LHCN-M2 (cell line): ENCODE data around the gene GANC. TPM values are rescaled to one million over a fixed set of nuclear protein-coding genes. Genes with fewer than 3 reads are reported as not detected.
"Not testable (repeated sequence)": the region's sequence is repeated elsewhere in the genome, so short reads cannot be mapped to it uniquely, and the experiment has no call there.

Experiments used
- DNase-seq: peaks from one replicate; pipeline ENCODE4 v3.0.0-alpha.2; 2012; ENCODE audit warnings: low read depth
- polyA plus RNA-seq: library from polyadenylated mRNA; unstranded; fragments of >200 nt; gene quantifications from one replicate; pipeline ENCODE4 v1.2.1, GENCODE V29; 2012; ENCODE audit warnings: missing spikeins
- total RNA-seq: library from RNA; depleted of rRNA; stranded (reverse); fragments of >200 nt; gene quantifications from 2 replicates; pipeline ENCODE4 v1.2.3, GENCODE V29; 2014; rRNA removed

GANC gene, protein sequence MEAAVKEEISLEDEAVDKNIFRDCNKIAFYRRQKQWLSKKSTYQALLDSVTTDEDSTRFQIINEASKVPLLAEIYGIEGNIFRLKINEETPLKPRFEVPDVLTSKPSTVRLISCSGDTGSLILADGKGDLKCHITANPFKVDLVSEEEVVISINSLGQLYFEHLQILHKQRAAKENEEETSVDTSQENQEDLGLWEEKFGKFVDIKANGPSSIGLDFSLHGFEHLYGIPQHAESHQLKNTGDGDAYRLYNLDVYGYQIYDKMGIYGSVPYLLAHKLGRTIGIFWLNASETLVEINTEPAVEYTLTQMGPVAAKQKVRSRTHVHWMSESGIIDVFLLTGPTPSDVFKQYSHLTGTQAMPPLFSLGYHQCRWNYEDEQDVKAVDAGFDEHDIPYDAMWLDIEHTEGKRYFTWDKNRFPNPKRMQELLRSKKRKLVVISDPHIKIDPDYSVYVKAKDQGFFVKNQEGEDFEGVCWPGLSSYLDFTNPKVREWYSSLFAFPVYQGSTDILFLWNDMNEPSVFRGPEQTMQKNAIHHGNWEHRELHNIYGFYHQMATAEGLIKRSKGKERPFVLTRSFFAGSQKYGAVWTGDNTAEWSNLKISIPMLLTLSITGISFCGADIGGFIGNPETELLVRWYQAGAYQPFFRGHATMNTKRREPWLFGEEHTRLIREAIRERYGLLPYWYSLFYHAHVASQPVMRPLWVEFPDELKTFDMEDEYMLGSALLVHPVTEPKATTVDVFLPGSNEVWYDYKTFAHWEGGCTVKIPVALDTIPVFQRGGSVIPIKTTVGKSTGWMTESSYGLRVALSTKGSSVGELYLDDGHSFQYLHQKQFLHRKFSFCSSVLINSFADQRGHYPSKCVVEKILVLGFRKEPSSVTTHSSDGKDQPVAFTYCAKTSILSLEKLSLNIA (N-terminal part only)
- total RNA-seq = 13.1 and 17.7 TPM in 2 replicates
- 15.0 TPM for polyA plus RNA-seq

DNA sequence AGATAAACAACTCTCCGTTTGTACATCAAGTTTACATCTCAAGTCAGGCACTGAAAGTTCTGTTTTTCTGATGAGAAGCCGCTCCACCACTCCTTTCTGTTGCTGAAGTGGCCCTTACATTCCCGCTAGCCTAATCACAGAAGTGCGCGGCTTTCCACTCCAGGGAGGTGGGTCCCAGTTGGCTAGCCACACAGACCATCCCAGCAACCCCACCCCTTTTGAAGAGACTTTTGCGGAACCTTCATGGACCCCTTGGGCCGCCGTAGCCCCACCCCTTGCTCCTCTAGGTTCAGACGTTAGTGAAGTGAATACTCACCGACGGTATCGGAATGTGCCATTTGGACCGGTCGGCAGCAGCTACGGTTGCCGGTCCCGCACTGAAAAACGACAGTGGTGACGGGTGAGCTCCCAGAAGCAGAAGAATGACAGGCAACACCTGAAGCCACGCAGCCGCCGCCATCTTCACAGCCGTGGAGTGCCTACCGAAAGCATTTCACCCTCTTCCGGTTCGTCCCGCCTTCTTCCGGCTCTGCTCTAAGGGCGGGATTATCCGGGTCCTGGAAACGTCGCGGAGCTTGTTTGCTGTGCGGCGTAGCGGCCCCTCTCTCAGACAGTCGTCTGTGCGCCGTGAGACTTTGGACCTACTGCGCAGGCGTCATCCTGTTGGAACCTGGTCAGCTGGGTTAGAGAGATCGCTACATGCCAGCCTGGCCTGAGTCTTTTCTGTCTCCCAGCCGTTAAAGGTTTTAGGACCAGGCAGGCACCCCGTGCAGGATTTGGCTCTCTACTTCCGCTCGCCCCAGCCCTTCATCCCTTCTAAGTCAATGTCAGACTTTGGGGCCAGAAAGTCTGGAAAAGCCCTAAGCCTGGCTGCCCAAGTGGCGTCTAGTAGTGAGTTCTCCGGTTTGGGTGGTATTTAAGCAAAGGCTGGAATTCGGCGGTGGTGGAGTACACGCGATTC, at the start of gene GANC, which contains the start of gene TMEM87A:
TSS of gene GANC (plus strand) at position 263 of the 961 bp plus-strand sequence. CDS start 1,281 bp downstream, outside the sequence.
TSS of gene TMEM87A (minus strand) at position 495 of the 961 bp plus-strand sequence. CDS start at position 460, 35 bp downstream.
- peak; percentile 99 for DNase-seq

DNA sequence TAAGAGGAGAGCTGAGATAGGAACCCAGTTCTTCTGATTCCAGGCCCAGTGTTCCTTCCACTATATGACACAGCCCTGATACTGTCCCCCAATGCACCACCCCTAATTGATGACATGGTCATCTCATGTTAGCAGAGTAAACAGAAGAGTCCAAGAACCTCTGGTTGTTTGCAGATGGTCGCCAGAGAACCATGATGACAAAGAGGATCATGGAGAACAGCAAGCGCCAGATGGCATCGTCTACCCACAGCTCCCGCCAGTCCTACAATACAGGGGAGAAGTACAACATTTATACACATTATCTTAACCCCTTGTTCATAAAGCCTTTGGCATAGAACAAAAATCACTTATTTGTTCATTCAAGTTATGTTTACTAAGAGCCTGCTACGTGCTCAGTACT, 46.4 kb upstream of the GANC start:
- DNase-seq = no peak

DNA sequence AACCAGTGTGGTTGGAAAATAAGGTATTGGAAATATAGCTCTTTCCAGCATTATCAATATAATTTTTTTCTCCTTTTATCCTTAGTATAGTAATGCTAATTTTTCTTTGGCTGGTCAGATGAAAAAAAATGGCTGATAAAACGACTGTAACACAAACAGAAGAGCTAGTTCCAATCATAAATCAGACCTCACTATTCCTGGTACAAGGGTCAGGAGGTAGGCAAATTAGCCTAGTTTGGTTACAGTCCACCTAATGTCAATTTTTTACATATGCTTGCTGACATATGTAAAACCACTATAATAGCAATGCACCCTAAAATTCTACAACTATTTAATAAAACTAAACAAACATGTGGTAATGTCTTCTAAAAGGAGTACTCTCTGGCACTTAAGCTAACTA, 45.0 kb upstream of the GANC start:
- no peak for DNase-seq

DNA sequence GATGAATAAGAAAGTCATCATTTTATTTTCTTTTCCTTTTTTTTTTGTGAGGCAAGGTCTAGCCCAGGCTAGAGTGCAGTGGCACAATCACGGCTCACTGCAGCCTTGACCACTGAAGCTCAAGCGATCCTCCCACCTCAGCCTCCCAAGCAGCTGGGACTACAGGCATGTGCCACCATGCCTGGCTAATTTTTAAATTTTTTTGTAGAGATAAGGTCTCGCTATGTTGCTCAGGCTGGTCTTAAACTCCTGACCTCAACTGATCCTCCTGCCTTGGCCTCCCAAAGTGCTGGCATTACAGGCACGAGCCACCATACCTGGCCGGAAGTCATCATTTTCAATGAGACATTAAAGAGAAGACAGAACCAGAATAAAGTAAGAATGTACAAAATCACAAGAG, 44.0 kb upstream of the GANC start:
- not testable (repeated sequence) for DNase-seq

DNA sequence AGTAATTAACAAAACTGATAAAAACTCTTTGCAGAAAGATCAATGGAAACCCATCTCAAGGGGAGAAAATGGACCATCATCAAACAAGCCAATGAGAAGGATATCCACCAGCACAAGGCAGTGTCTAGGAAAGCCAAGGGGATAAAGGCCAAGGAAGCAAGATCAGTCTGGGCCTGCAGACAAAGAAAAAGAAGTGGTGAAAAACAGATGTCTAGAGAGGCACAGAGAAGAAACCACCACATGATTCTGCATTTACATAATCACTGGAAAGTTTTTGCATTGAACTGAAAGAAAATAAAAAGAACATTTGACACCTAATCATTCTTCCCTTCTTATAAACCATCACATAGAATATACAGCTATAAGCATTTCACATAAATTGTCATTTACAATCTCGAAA, 41.9 kb upstream of the GANC start:
- no peak for DNase-seq

DNA sequence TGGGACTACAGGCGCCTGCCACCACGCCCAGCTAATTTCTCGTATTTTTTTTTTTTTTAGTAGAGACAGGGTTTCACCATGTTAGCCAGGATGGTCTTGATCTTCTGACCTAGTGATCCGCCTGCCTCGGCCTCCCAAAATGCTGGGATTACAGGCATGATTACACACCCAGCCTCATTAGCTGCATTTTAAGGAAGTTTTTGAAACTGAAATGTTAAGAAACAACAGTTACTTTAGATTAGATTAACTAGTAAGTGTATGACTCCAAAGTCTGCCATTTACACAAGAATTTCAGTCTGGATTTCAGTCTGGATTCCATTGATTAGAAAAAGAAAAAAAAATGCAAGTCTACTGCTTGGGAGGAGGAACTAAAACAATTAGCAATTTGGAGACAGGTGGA, 40.4 kb upstream of the GANC start:
- DNase-seq = no peak

DNA sequence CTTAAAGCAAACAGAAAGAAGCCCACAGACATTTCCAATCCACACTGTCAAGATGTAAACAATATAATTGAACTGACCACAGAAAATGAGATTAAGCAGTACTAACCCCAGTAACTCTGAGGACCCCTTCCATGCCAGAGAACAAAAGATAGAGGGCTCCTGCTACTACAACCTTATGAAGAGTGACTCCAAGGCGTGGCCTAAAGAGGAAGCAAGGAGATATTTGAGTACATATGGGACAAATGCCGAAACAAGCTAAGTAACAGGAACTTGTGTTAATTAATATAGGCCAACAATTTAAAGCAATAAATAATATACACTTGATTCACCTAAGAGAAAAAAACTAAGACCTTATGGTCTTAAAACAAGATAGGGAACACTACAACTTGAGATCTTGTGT, 39.9 kb upstream of the GANC start:
- no peak for DNase-seq

DNA sequence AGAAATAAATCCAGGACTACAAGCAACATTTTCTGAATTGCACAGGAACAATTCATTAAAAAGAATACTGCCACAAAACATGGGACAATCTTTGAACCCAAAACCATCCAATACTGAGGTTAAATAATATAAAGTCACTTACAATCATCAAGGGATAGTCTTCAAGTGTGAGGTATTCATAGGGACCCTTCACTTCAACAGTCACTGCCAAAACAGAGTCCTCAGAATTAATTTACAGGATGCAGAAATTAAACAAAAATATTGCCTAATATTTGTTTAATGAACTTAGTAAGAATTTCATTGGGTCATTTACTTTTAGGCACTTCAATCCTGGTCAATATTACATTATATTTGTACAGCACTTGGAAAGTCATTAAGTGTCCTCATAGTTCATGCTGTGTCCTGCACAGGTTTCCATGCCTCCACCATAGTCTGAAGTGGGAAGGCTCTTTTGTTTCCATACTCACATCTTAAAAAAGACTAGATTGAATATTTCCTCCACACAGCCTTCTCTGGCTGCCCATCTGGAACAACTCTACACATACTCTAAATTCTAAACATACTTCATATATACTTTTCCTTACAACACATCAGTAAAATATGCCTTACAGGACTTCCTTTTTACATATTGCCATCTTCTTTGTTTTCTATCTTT, 33.3 kb upstream of the GANC start:
- DNase-seq = no peak

DNA sequence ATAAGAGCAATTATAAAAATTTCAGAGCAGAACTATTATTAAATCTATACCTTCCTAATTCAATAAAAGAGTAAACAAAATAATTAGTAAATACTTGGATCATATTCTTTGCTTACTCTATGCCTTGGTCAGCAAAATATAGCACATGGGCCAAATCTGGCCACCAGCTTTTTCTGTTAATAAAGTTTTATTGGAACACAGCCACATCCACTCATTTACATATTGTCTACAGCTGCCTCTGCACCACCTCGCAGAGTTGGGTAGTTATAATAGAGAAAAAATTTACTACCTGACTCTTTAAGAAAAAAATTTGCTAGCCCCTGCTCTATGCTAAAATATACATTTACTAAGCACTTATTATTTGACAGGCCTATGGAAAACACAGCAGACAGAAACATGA, 32.2 kb upstream of the GANC start:
- no peak for DNase-seq

DNA sequence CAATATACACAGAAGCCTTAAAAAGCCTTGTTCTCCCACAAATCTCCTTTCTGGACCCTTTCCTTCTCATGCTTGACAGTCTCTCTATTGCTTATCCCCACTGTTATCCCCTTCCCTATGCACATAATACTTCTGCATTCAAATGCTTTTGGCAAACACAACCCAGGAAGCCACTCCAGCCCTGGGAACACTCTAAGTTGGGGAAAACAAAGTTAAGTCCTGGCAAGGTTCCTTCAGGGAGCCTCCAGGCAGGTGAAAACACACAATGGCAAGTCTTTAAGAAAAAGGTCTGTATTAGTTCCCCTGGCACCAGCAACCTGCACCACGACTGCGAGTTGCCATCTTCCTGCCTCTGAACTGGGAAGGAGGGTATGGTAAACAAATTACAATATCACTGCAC, 19.7 kb upstream of the GANC start:
- no peak for DNase-seq

DNA sequence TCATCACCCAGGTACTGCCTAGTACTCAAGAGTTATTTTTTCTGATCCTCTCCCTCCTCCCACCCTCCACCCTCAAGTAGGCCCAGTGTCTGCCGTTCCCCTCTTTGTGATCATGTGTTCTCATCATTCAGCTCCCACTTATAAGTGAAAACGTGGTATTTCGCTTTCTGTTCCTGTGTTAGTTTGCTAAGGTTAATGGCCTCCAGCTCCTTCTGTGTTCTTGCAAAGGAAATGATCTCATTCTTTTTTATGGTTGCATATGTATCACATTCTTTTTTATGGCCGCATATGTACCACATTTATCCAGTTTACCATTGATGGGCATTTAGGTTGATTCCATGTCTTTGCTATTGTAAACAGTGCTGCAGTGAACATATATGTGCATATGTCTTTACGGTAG, 8.2 kb upstream of the GANC start:
- DNase-seq = no peak

DNA sequence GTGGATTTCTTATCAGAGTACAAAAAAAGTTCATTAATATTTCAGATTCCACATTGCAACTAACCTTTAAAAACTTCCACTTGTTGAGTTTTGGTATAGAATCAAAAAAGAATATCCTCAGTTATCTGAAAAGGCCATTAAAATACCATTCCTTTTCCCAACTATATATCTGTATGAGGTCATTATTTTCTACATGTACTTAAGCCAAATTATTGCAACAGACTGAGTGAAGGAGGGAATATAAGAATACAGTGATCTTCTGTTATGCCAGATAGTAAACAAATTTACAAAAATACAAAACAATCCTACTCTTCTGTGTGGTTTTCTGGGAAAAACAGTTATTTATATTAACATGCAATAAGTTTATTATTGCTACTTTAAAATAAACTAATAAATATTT, 5.7 kb upstream of the GANC start:
- DNase-seq = no peak

DNA sequence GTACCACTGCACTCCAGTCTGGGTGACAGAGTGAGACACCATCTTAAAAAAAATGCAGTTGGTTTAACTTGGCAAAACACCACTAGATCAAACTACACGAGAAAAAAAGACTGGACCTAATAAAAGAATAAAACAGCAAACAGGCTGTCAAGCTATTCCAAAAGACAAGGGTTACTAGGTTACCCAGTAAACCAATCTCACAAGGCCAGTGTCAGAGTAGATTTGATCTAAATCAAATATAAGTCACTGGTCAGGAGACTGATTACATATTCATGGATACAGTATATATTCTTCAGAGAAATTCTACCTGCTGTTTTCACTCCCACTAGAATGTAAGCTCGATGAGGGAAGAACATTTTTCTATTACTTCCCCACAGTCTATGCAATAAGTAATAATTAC, 2.5 kb upstream of the GANC start:
- no peak for DNase-seq

DNA sequence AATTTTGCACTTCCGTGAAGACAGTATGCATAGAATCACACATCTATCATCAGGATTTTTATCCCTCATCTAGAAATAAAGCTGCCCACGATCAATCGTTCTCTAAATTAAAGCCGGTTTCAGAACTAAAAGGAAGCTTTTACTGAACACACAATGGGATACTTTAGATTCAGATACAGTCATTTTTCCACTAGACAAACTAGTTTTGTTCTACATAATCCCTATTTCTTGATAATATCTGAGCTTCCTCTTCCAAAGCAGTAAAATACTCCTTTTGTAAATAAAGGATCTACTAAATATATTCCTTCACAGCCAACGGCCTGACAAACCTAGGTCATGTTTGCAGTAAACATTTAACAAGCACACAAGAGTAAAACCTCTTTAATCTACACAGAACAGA, 2.0 kb upstream of the GANC start:
- DNase-seq = no peak

DNA sequence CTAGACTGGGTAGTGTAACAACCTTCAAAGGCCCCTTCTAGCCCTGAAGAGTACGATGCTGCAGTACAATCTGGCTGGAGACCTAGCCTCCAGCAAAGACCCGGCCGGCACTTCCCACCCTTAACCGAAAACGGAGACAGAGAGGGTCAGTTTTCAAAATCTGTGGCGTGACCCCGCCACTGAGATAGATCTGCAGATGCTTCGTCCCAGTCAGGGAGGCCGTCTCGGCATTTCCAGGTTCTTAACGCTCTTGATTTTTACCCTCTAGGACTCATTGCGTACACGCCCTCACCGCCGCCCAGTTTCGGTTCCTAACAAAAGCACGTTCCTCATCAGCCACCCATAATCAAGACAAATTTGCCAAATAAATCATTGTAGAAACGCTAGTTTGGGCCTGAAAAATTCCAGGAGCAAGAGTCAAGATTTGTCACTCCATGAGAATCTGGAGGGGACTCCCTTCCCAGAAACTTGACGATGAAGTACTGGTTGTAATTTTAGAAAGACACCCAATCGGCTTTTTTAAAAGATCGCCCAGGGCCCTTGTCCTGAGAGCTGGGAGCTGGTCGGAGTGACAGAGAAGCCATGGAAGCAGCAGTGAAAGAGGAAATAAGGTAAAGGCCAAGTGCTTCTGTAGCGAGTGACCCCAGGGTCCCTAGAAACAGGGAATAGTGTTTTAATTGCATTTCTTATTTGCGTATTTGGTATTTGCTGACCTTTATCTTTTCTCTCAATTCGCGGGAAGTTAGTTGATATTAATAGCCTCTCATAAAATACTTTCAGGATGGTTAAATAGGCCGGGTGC, 1.1 kb downstream of the GANC start:
- peak; percentile 61 for DNase-seq

DNA sequence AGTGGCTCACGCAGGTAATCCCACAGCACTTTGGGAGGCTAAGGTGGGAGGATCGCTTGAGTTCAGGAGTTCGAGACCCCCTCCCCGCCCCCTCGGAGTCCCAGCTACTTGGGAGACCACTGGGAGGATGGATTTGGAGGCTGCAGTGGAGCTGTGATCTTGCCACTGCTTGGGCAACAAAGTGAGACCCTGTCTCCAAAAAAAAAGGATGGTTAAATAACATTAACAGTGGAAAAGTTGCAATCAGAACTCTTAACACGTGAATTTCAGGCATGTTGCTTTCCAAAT, 1.6 kb downstream of the GANC start:
- no peak for DNase-seq

DNA sequence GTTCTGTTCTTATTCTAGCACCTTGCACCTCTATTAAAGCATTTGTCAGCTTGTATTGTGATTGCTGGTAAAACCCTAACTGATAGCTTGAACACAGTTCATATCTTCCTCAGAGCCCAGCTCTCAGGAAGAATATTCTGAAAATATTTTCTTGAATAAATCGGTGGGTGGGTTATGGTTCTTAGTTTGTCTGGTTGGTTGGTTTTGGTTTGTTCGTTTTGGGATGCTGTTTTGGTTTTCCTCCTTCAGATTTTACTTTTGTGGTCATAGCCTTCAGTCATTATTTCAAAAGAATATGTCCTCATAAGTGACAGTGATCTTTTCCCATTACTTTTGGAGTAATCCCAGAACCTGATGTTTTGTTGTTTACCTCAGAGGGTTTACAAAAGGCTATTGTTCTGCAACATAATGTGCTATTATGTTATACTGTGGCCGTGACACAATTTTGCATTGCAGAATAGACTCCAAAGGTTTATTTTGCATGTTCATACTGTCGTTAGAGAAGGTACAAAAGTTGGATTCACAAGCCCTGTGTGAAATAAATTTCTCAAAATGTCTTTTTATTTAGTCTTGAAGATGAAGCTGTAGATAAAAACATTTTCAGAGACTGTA, 2.9 kb downstream of the GANC start:
- DNase-seq = no peak

DNA sequence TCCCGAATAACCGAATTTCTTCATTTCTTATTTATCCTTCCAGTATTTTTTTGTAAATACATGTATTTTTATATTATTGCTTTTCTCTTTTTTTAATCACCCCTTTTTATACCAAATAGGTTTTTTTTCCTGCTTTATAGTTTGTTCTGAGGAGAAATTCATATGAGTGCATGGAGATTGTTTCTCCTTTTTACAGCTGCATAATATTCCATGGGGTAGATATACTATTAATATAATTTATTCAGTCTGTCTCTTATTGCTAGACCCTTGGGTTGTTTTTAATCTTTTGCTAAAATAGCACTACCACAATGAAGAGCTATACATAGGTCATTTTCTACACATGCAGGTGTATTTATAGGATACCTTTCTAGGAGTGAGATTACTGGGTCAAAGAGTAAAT, 3.8 kb downstream of the GANC start:
- no peak for DNase-seq

DNA sequence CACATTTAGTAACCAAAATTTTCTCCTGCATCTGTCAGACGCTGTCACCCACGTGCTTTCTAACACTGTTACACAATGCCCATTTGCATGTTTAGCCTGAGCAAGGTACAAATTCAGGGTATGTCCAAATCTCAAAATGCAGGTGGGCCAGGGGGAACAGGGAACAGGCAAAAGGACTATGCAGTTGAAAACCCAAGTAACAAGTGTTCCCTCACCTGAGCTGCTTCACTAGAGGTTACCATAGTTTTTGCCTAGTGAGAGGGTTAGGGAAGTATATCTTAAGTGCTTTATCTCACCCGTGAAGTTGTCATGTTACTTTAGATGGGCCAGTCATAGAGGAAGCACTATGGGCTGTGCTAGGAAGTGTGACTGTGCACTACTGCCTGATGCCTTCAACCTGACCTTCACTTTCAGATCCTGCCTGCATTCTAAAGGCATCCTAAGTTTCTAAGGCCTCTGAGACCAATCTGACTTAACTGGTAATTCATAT, 6.3 kb downstream of the GANC start:
- no peak for DNase-seq

DNA sequence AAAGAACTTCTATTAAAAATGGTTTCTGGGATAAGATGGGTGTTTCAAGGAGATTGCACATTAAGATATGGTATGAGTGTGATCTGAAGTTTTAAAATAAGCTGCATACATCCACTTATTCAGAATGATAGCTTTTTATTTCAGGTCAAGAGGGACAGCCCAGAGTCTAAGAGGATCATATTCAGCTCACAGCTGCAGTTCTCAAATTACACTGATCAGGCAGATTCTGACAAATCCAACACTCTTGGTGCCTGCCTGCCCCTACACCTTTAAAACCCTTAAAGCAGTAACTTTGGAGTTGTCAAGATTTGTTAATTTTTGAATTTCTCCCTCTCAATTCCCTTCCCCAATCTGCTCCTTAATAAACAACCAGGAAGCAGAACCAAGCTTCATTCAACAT, 9.3 kb downstream of the GANC start:
- no peak for DNase-seq
